A549 (cell line): Measurements from ENCODE around the gene CTNNBIP1. TPM values are rescaled to one million over a fixed set of nuclear protein-coding genes. Genes with fewer than 3 reads are reported as not detected.

Source experiments
- ATAC-seq, 2 experiments: fragments of 200-7000 bp in 1 of 2; fragments of >200 bp in 1 of 2; cut with Nextera tagmentation in 1 of 2; cut with Tn5 transposase in 1 of 2; 3 replicates each; pipeline versions ENCODE4 v1.8.0 to v1.9.1; 2018 to 2020; ENCODE audit warnings: mild to moderate bottlenecking in 1 of 2, moderate library complexity in 1 of 2
- CTCF ChIA-PET: fragments of 300-600 bp; sonication (Branson Sonifier 250); formaldehyde crosslinking; extraction: SDS; loops from one replicate; lab custom pipeline; 2021; ENCODE audit warnings: antibody characterized with exemption, inconsistent platforms; lab: Yijun Ruan, JAX
- POLR2A ChIA-PET: fragments of 350-600 bp; formaldehyde crosslinking; extraction: SDS; loops from one replicate; lab custom pipeline; 2021; ENCODE audit warnings: antibody characterized with exemption, inconsistent platforms; lab: Yijun Ruan, JAX
- DNase-seq, 2 experiments: peaks; one replicate each; pipeline versions ENCODE4 v3.0.0 to v3.0.0-alpha.2; 2011 to 2016; ENCODE audit warnings: low read depth in 1 of 2, low spot score in 1 of 2
- FAIRE-seq: peaks from 2 replicates; lab custom pipeline; 2011; peaks lifted over from hg19 to GRCh38; lab: Jason Lieb, UNC
- H3K27ac ChIP-seq, 2 experiments: fragments of >200 bp; sonication (Bioruptor Twin); formaldehyde crosslinking; 3 replicates each; pipeline ENCODE4 v1.5.1; 2016 to 2017
- H3K4me1 ChIP-seq: fragments of >200 bp; sonication (Bioruptor Twin); formaldehyde crosslinking; 3 replicates; pipeline ENCODE4 v1.6.1; 2016
- H3K4me2 ChIP-seq: fragments of >200 bp; sonication (Bioruptor Twin); formaldehyde crosslinking; 3 replicates; pipeline ENCODE4 v1.6.1; 2016
- H3K4me3 ChIP-seq: fragments of >200 bp; sonication (Bioruptor Twin); formaldehyde crosslinking; 3 replicates; pipeline ENCODE4 v1.5.1; 2016
- H3K9me3 ChIP-seq: fragments of >200 bp; sonication (Bioruptor Twin); formaldehyde crosslinking; 3 replicates; pipeline ENCODE4 v1.6.1; 2016
- BHLHE40 ChIP-seq: IDR thresholded peaks from 2 replicates; pipeline ENCODE4 v1.6.1; 2012; ENCODE audit warnings: low read depth, low read length, inconsistent platforms
- CBX2 ChIP-seq: fragments of 200-600 bp; sonication (generic); IDR thresholded peaks from 2 replicates; pipeline ENCODE4 v1.6.1; 2016; ENCODE audit warnings: low read depth, mild to moderate bottlenecking, borderline replicate concordance
- CEBPB ChIP-seq, 2 experiments: fragments of >200 bp in 1 of 2; sonication (Bioruptor Twin) in 1 of 2; formaldehyde crosslinking in 1 of 2; IDR thresholded peaks; 2 replicates each; pipeline ENCODE4 v1.6.1; 2012 to 2016
- CHD2 ChIP-seq: fragments of 150-350 bp; IDR thresholded peaks from 2 replicates; pipeline ENCODE4 v1.6.1; 2014; ENCODE audit warnings: low read length; ENCODE audit not compliant: partially characterized antibody
- CHD4 ChIP-seq: fragments of 200-600 bp; sonication (generic); IDR thresholded peaks from 2 replicates; pipeline ENCODE4 v1.6.1; 2016; ENCODE audit warnings: antibody characterized with exemption, mild to moderate bottlenecking, borderline replicate concordance
- CTCF ChIP-seq: fragments of >200 bp; sonication (Bioruptor Twin); formaldehyde crosslinking; IDR thresholded peaks from 3 replicates; pipeline ENCODE4 v1.5.1; 2016
- FOSB ChIP-seq: fragments of 250-450 bp; sonication (Bioruptor Pico); IDR thresholded peaks from 2 replicates; pipeline ENCODE4 v1.5.0; 2020; ENCODE audit warnings: mild to moderate bottlenecking, moderate library complexity
- FOSL2 ChIP-seq, 2 experiments: fragments of 450-650 bp in 1 of 2; fragments of >200 bp in 1 of 2; sonication (Bioruptor Twin) in 1 of 2; formaldehyde crosslinking; IDR thresholded peaks; 2 replicates each; pipeline versions ENCODE4 v1.5.0 to v1.6.1; 2016 to 2020; ENCODE audit warnings: mild to moderate bottlenecking in 1 of 2, moderate library complexity in 1 of 2
- FOXS1 ChIP-seq: fragments of 250-450 bp; sonication (Bioruptor Pico); IDR thresholded peaks from 2 replicates; pipeline ENCODE4 v1.5.0; 2020; ENCODE audit warnings: mild to moderate bottlenecking, moderate library complexity
- HEYL ChIP-seq: fragments of 250-450 bp; sonication (Bioruptor Pico); IDR thresholded peaks from 2 replicates; pipeline ENCODE4 v1.8.0; 2021; ENCODE audit warnings: mild to moderate bottlenecking, moderate library complexity
- HOXA7 ChIP-seq: fragments of 250-450 bp; sonication (Bioruptor Pico); IDR thresholded peaks from 2 replicates; pipeline ENCODE4 v1.5.0; 2020; ENCODE audit warnings: mild to moderate bottlenecking, moderate library complexity
- HOXB5 ChIP-seq: fragments of 250-450 bp; sonication (Bioruptor Pico); IDR thresholded peaks from 2 replicates; pipeline ENCODE4 v1.5.0; 2020; ENCODE audit warnings: mild to moderate bottlenecking, moderate library complexity
- MAFK ChIP-seq: fragments of 450-650 bp; IDR thresholded peaks from 2 replicates; pipeline ENCODE4 v1.6.1; 2014; ENCODE audit not compliant: partially characterized antibody
- MAX ChIP-seq: IDR thresholded peaks from 2 replicates; pipeline ENCODE4 v1.6.1; 2012
- PHF8 ChIP-seq: fragments of 200-600 bp; sonication (generic); IDR thresholded peaks from 2 replicates; pipeline ENCODE4 v1.6.1; 2016; ENCODE audit warnings: low read depth, mild to moderate bottlenecking, antibody characterized with exemption, moderate library complexity, borderline replicate concordance
- POLR2AphosphoS2 ChIP-seq: conservative IDR thresholded peaks from 2 replicates; pipeline ENCODE4 v1.6.1; 2012; ENCODE audit warnings: low read length, improper control_type of control experiment, inconsistent platforms
- RAD21 ChIP-seq, 2 experiments: fragments of >200 bp in 1 of 2; sonication (Bioruptor Twin) in 1 of 2; formaldehyde crosslinking in 1 of 2; IDR thresholded peaks in 1 of 2; conservative IDR thresholded peaks in 1 of 2; 2 replicates in 1 of 2; 3 replicates in 1 of 2; pipeline ENCODE4 v1.6.1; 2012 to 2018; ENCODE audit warnings: inconsistent platforms in 1 of 2
- REST ChIP-seq: fragments of 200-600 bp; sonication (generic); IDR thresholded peaks from 2 replicates; pipeline ENCODE4 v1.6.1; 2016; ENCODE audit warnings: antibody characterized with exemption, mild to moderate bottlenecking, moderate library complexity
- RFX5 ChIP-seq: fragments of 450-650 bp; IDR thresholded peaks from 2 replicates; pipeline ENCODE4 v1.7.1; 2014; ENCODE audit warnings: antibody characterized with exemption, mild to moderate bottlenecking, moderate library complexity
- RNF2 ChIP-seq: fragments of 200-600 bp; sonication (generic); IDR thresholded peaks from 2 replicates; pipeline ENCODE4 v1.6.1; 2016; ENCODE audit warnings: low read depth, mild to moderate bottlenecking, antibody characterized with exemption, moderate library complexity, borderline replicate concordance
- SMC3 ChIP-seq: fragments of >200 bp; sonication (Bioruptor Twin); formaldehyde crosslinking; IDR thresholded peaks from 3 replicates; pipeline ENCODE4 v1.6.1; 2018; ENCODE audit warnings: inconsistent platforms
- ZSCAN20 ChIP-seq: fragments of 250-450 bp; sonication (Bioruptor Pico); IDR thresholded peaks from 2 replicates; pipeline ENCODE4 v1.8.0; 2022; ENCODE audit warnings: mild to moderate bottlenecking, moderate library complexity
- WGBS: methylation state at CpG from one replicate; pipeline ENCODE4 v1.1.6; 2017; ENCODE audit errors: missing lambda C conversion rate; 5-methylcytosine and 5-hydroxymethylcytosine counted together
- polyA plus RNA-seq, 4 experiments: library from polyadenylated mRNA; depleted of rRNA in 3 of 4; stranded (reverse); fragments of >200 nt; fragmentation: RNase III in 1 of 4; extraction: RNeasy Plus Mini Kit Qiagen cat#74134 plus additional on column Dnase treatment in 1 of 4; gene quantifications; 2 replicates in 3 of 4; 3 replicates in 1 of 4; pipeline ENCODE4 v1.2.3, GENCODE V29; 2011 to 2017

CTNNBIP1 gene
- polyA plus RNA-seq, 2 of the 4 experiments (the other 2 are of a cell fraction) = 5.6 to 10.4 TPM

- WGBS = 8% methylated on average over 10 of the region's 15 CpGs
- H3K9me3 ChIP-seq = no peaks in the 10 kb centered on the region
- ATAC-seq (peak; percentile 92 to 97), DNase-seq (peak; percentile 57 to 72), FAIRE-seq (no peak)
- no peak for TF ChIP-seq CHD2
- peak; percentile 94 to 97 for TF ChIP-seq RAD21 (conservative IDR thresholded peaks at IDR 0.05 in 1 of 2, IDR thresholded peaks at IDR 0.05 in 1 of 2)
- TF ChIP-seq SMC3 = peak; percentile 88
- TF ChIP-seq CTCF = peak; percentile 81
- TF ChIP-seq MAFK = no peak
- ChIA-PET POLR2A (no interaction called here), CTCF (interaction anchor here (0.6 to 5.0 kb wide), 31 partner anchors 10 to 252 kb away, joined by 3 to 42 read pairs (median 4); no protein-coding TSS in a partner anchor)
- no peak overlapping the region for H3K4me2 ChIP-seq
- no peak overlapping the region for H3K4me3 ChIP-seq
- 0 out of 6 replicates have a peak overlapping the region, but pooled peaks of 1 of the 2 experiments have one; percentile 32 for H3K27ac ChIP-seq
- no peaks in the 10 kb centered on the region for H3K4me1 ChIP-seq
Observed at GRCh38 chr1:9867408-9868243, 42.4 kb downstream of the CTNNBIP1 start.

- 84% methylated on average over 6 of the region's 6 CpGs for WGBS
- DNase-seq (no peak), FAIRE-seq (no peak)
- POLR2A ChIA-PET = no interaction called here
- H3K4me3 ChIP-seq = no peak overlapping the region
- TF ChIP-seq ZSCAN20 (no peak), REST (no peak), FOSB (CRISPR knock-in tag) (no peak), CTCF (no peak), POLR2AphosphoS2 (no peak), CBX2 (no peak), FOSL2 (IDR thresholded peaks at IDR 0.05) (no peak), FOSL2 (CRISPR knock-in tag; IDR thresholded peaks at IDR 0.05) (no peak)
- TF ChIP-seq, all 56 proteins: peak for 0
- 0 out of 6 replicates have a peak overlapping the region, but pooled peaks of 1 of the 2 experiments have one; percentile 32 for H3K27ac ChIP-seq
- no peak overlapping the region for H3K4me2 ChIP-seq
- H3K4me1 ChIP-seq = no peaks in the 10 kb centered on the region
- ATAC-seq = no peak
- CTCF ChIA-PET = interaction anchor here (0.6 to 5.0 kb wide), 18 partner anchors 9 to 251 kb away, joined by 3 to 42 read pairs (median 4); no protein-coding TSS in a partner anchor
- H3K9me3 ChIP-seq = no peaks in the 10 kb centered on the region
Observed at GRCh38 chr1:9866836-9867235, 43.2 kb downstream of the CTNNBIP1 start.

- ChIA-PET CTCF (interaction anchor here (0.6 to 5.0 kb wide), 15 partner anchors 16 to 250 kb away, joined by 3 to 42 read pairs (median 4); no protein-coding TSS in a partner anchor), POLR2A (no interaction called here)
- 75% methylated on average over 2 of the region's 2 CpGs for WGBS
- Histone ChIP-seq H3K9me3 (no peaks in the 10 kb centered on the region), H3K4me2 (no peak overlapping the region), H3K4me1 (no peaks in the 10 kb centered on the region), H3K27ac (no peak overlapping the region), H3K4me3 (no peak overlapping the region)
- TF ChIP-seq CHD4 (no peak), ZSCAN20 (no peak), HEYL (CRISPR knock-in tag) (no peak), BHLHE40 (no peak), FOSB (CRISPR knock-in tag) (no peak), PHF8 (no peak), SMC3 (no peak), HOXA7 (CRISPR knock-in tag) (no peak), CEBPB (IDR thresholded peaks at IDR 0.05) (no peak), MAX (no peak), FOXS1 (CRISPR knock-in tag) (no peak), HOXB5 (no peak), RNF2 (no peak), RFX5 (no peak)
- FAIRE-seq (no peak), DNase-seq (no peak), ATAC-seq (no peak)
Observed at GRCh38 chr1:9865724-9866123, 44.3 kb downstream of the CTNNBIP1 start.
